HepG2 (cell line): ENCODE measurements around the gene SLC34A3. TPM values are rescaled to one million over a fixed set of nuclear protein-coding genes. Genes with fewer than 3 reads are reported as not detected.

Experiments
- AKAP8 ChIP-seq: sonication (generic); formaldehyde crosslinking; IDR thresholded peaks from 2 replicates; pipeline ENCODE4 v1.5.1; 2020; ENCODE audit warnings: mild to moderate bottlenecking, missing genetic modification reagents
- FLYWCH1 ChIP-seq: sonication (generic); formaldehyde crosslinking; IDR thresholded peaks from 2 replicates; pipeline ENCODE4 v1.8.1; 2023; ENCODE audit warnings: mild to moderate bottlenecking, missing genetic modification reagents
- FOXJ3 ChIP-seq: sonication (generic); formaldehyde crosslinking; IDR thresholded peaks from 2 replicates; pipeline ENCODE4 v1.4.0; 2020; ENCODE audit warnings: missing genetic modification reagents, mild to moderate bottlenecking, borderline replicate concordance
- HDAC1 ChIP-seq: sonication (generic); formaldehyde crosslinking; IDR thresholded peaks from 2 replicates; pipeline ENCODE4 v1.5.1; 2020; ENCODE audit warnings: mild to moderate bottlenecking, missing genetic modification reagents
- HNF4A ChIP-seq: sonication (generic); formaldehyde crosslinking; IDR thresholded peaks from 2 replicates; pipeline ENCODE4 v1.4.0; 2020; ENCODE audit warnings: missing genetic modification reagents
- HOXD1 ChIP-seq: sonication (generic); formaldehyde crosslinking; IDR thresholded peaks from 2 replicates; pipeline ENCODE4 v1.5.0; 2020; ENCODE audit warnings: missing genetic modification reagents
- IRF2 ChIP-seq: IDR thresholded peaks from 2 replicates; pipeline ENCODE4 v1.6.1; 2018; ENCODE audit warnings: missing genetic modification reagents, missing compliant biosample characterization
- KDM5A ChIP-seq: fragments of 200-600 bp; sonication (generic); IDR thresholded peaks from 2 replicates; pipeline ENCODE4 v1.7.0; 2018; ENCODE audit warnings: antibody characterized with exemption, mild to moderate bottlenecking, low read length, borderline replicate concordance
- MXD3 ChIP-seq: IDR thresholded peaks from 2 replicates; pipeline ENCODE4 v1.6.1; 2016; ENCODE audit warnings: mild to moderate bottlenecking, missing biosample characterization, missing genetic modification reagents
- PHF21A ChIP-seq: sonication (generic); formaldehyde crosslinking; IDR thresholded peaks from 2 replicates; pipeline ENCODE4 v1.5.0; 2020; ENCODE audit warnings: mild to moderate bottlenecking, missing genetic modification reagents
- REST ChIP-seq, 2 experiments: IDR thresholded peaks; 2 replicates each; pipeline ENCODE4 v1.6.1; 2011 to 2012; ENCODE audit warnings: low read length in 2 of 2, borderline replicate concordance in 1 of 2, low read depth in 1 of 2, mild to moderate bottlenecking in 1 of 2, moderate library complexity in 1 of 2
- TEF ChIP-seq: sonication (generic); formaldehyde crosslinking; IDR thresholded peaks from 2 replicates; pipeline ENCODE4 v1.5.0; 2020; ENCODE audit warnings: missing genetic modification reagents
- UBTF ChIP-seq: sonication (generic); formaldehyde crosslinking; IDR thresholded peaks from 2 replicates; pipeline ENCODE4 v1.4.0; 2020; ENCODE audit warnings: mild to moderate bottlenecking, missing genetic modification reagents
- YY1 ChIP-seq: IDR thresholded peaks from 2 replicates; pipeline ENCODE4 v1.6.1; 2011; ENCODE audit warnings: low read length, low read depth, moderate library complexity, mild to moderate bottlenecking; ENCODE audit not compliant: insufficient read depth, insufficient replicate concordance
- ZBTB3 ChIP-seq: sonication (generic); formaldehyde crosslinking; IDR thresholded peaks from 2 replicates; pipeline ENCODE4 v1.4.0; 2020; ENCODE audit warnings: low read depth, mild to moderate bottlenecking, moderate library complexity, missing genetic modification reagents, borderline replicate concordance
- ZBTB7B ChIP-seq: sonication (generic); formaldehyde crosslinking; IDR thresholded peaks from 2 replicates; pipeline ENCODE4 v1.4.0; 2020; ENCODE audit warnings: missing genetic modification reagents
- ZKSCAN5 ChIP-seq: sonication (generic); formaldehyde crosslinking; IDR thresholded peaks from 2 replicates; pipeline ENCODE4 v1.5.1; 2020; ENCODE audit warnings: mild to moderate bottlenecking, missing genetic modification reagents
- ZNF280B ChIP-seq: sonication (generic); formaldehyde crosslinking; IDR thresholded peaks from 2 replicates; pipeline ENCODE4 v1.5.0; 2020; ENCODE audit warnings: missing genetic modification reagents, mild to moderate bottlenecking, borderline replicate concordance
- ZNF644 ChIP-seq: IDR thresholded peaks from 2 replicates; pipeline ENCODE4 v1.6.1; 2016; ENCODE audit warnings: low read depth
- ZNF746 ChIP-seq: sonication (generic); formaldehyde crosslinking; IDR thresholded peaks from 2 replicates; pipeline ENCODE4 v1.8.0; 2022; ENCODE audit warnings: mild to moderate bottlenecking, missing genetic modification reagents
- ZNF883 ChIP-seq: sonication (generic); formaldehyde crosslinking; IDR thresholded peaks from 2 replicates; pipeline ENCODE4 v1.5.1; 2020; ENCODE audit warnings: mild to moderate bottlenecking, missing genetic modification reagents; ENCODE audit errors: not compliant biosample characterization
- polyA plus RNA-seq, 8 experiments: library from polyadenylated mRNA; depleted of rRNA in 3 of 8; stranded (reverse) in 7 of 8; unstranded in 1 of 8; fragments of >200 nt; fragmentation: Illumina TruSeq in 4 of 8; extraction: Trizol in 4 of 8; gene quantifications; 2 replicates each; pipeline versions ENCODE4 v1.2.1 to v1.2.3, GENCODE V29; 2011 to 2016; ENCODE audit warnings: low read depth in 4 of 8, missing spikeins in 1 of 8, mixed read lengths in 1 of 8; ENCODE audit not compliant: insufficient read depth in 1 of 8
- total RNA-seq, 5 experiments: library from RNA; depleted of rRNA; stranded (reverse); fragments of >200 nt; fragmentation: Illumina TruSeq; extraction: Trizol; gene quantifications; 2 replicates each; pipeline ENCODE4 v1.2.3, GENCODE V29; 2016; ENCODE audit warnings: low read depth in 1 of 5

SLC34A3 gene
- total and polyA plus RNA-seq, 2 of the 13 experiments (the other 11 are each of a cell fraction or from before 2014, with no cell fraction given): 0.07 to 1.0 TPM

GRCh38 chr9:137250329-137251193 lies 19.9 kb downstream of the SLC34A3 start (continued):
- TF ChIP-seq ZNF644 (CRISPR knock-in tag) (no peak), ZBTB7B (CRISPR knock-in tag) (no peak), IRF2 (no peak), KDM5A (no peak), HDAC1 (CRISPR knock-in tag) (peak; percentile 72), HNF4A (CRISPR knock-in tag) (peak; percentile 50), ZKSCAN5 (CRISPR knock-in tag) (no peak), YY1 (no peak), UBTF (0 out of 2 replicates have a peak, but pooled peaks have one; percentile 27), ZNF280B (CRISPR knock-in tag) (no peak), PHF21A (peak; percentile 65; the same call in 1 of the 2 replicates), MXD3 (CRISPR knock-in tag) (no peak), FOXJ3 (CRISPR knock-in tag) (no peak), AKAP8 (CRISPR knock-in tag) (peak; percentile 86; the same call in 1 of the 2 replicates), FLYWCH1 (CRISPR knock-in tag) (no peak), ZNF883 (CRISPR knock-in tag) (no peak), ZBTB3 (CRISPR knock-in tag) (no peak), TEF (CRISPR knock-in tag) (no peak), ZNF746 (CRISPR knock-in tag) (no peak), REST (IDR thresholded peaks at IDR 0.05; ENCODE audit: borderline replicate concordance in 1 of 2, low read depth in 1 of 2, low read length in 2 of 2) (no peak), HOXD1 (CRISPR knock-in tag) (no peak)
